ENCODE results near the gene FAM50B. TPM values are rescaled to one million over a fixed set of nuclear protein-coding genes. Genes with fewer than 3 reads are reported as not detected.

Gene FAM50B, protein sequence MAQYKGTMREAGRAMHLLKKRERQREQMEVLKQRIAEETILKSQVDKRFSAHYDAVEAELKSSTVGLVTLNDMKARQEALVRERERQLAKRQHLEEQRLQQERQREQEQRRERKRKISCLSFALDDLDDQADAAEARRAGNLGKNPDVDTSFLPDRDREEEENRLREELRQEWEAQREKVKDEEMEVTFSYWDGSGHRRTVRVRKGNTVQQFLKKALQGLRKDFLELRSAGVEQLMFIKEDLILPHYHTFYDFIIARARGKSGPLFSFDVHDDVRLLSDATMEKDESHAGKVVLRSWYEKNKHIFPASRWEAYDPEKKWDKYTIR
- 5.0 and 9.4 TPM in 2 replicates for total RNA-seq

GRCh38 chr6:3848925-3849605, at the start of gene FAM50B:
Gene FAM50B (plus strand): TSS chr6:3849373. CDS start chr6:3849812, 439 bp downstream.

Other genes starting within 250 kb of the FAM50B start
- gene PXDC1, start 97.7 kb upstream of the FAM50B start, total RNA-seq = 40.7 and 49.5 TPM in 2 replicates
- gene FAM217A, start 229.8 kb downstream of the FAM50B start, total RNA-seq = not detected in 2 replicates

Data from smooth muscle cell of bladder (primary cell).